GM19397 (cell line): ENCODE measurements around the gene DYRK1B.
"Not testable (repeated sequence)": the region's sequence is repeated elsewhere in the genome, so short reads cannot be mapped to it uniquely, and the experiment has no call there.

Experiments
- ATAC-seq: cut with Tn5 transposase; IDR thresholded peaks from one replicate; pipeline ENCODE4 v1.9.1; 2021; ENCODE audit warnings: mild to moderate bottlenecking, moderate library complexity; ENCODE audit not compliant: unreplicated experiment

The DYRK1B gene

GRCh38 chr19:39814111-39814510 lies 19.9 kb downstream of the DYRK1B start:
- ATAC-seq: not testable (repeated sequence)

- ATAC-seq: no peak
Observed at GRCh38 chr19:39813264-39813993, 20.5 kb downstream of the DYRK1B start.

GRCh38 chr19:39811064-39811463 lies 22.9 kb downstream of the DYRK1B start:
- ATAC-seq: no peak

DNA sequence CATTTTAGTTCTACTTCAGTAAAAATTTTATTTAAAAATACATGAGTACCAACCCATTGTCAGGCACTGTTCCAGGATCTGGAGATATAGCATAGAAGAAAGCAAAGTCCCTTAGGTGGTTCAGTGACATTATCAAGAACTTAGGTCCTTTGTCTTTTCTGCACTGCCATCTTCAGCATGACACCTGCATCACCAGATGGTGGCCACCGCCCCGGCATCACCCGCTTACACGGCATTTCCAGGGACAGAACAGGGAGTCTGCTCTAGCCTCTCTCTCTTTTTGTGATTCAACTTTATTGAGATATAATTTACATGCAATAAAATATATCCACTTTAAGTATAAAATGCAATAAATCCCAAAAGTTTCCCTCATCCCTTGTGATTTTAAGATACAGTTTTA lies 23.5 kb downstream of the DYRK1B start:
- no peak for ATAC-seq

GRCh38 chr19:39809368-39809767 lies 24.6 kb downstream of the DYRK1B start:
- no peak for ATAC-seq

GRCh38 chr19:39808688-39809087 lies 25.3 kb downstream of the DYRK1B start:
- not testable (repeated sequence) for ATAC-seq

GRCh38 chr19:39807846-39808364 lies 26.1 kb downstream of the DYRK1B start:
- ATAC-seq: no peak

DNA sequence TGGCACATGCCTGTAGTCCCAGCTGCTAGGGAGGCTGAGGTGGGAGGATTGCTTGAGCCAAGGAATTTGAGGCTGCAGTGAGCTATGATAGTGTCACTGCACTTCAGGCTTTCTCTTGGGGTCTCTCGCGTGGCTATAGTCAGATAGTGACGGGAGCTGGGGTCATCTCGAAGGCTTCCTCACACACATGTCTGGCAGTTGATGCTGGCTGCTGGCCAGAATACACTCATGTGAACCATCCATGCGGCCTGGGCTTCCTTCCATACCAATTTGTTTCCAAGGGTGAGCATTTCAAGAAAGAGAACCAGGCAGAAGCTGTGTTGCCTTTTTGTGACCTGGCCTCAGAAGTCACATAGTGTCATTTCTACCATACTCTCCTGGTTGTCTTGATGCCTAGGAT lies 28.9 kb downstream of the DYRK1B start:
- ATAC-seq: no peak

GRCh38 chr19:39802958-39803357 lies 31.0 kb downstream of the DYRK1B start:
- ATAC-seq: no peak

DNA sequence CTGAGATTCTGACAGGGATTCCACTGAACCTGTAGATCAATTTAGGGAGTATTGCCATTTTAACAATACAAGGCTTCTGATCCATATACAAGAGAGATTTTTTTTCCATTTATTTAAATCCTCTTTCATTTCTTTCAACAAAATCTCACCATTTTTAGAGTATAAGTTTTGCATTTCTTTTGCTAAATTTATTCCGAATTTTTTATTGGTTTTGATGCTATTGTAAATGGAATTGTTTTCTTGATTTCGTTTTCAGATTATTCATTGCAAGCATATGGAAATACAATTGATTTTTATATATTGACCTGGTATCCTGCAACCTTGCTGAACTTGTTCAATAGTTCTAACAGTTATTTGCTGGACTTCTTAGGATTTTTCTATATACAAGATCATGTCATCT lies 36.9 kb downstream of the DYRK1B start:
- no peak for ATAC-seq

DNA sequence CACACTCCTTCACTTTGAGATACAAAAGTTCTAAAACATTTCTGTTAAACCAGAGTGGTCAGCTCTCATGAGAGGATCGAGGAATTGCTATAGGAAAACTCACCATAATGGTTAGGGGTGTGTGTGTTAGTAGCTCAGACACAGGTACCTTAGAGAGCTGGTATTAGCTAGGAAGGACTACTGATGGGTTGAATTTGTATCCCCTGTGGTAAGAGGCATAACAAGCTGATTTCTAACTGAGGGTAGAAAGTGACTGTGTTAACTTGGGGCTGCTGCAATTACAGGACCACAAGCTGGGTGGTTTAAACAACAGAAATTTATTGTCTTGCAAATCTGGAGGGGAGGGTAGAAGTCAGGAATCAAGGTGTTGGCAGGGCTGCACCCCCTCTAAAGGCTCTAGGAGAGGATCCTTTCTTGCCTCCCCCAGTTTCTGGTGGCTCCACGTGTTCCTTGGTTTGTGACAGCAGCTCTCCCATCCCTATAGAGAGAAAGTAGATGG lies 37.9 kb downstream of the DYRK1B start:
- ATAC-seq: no peak

GRCh38 chr19:39795001-39795400 lies 39.0 kb downstream of the DYRK1B start:
- ATAC-seq: no peak

DNA sequence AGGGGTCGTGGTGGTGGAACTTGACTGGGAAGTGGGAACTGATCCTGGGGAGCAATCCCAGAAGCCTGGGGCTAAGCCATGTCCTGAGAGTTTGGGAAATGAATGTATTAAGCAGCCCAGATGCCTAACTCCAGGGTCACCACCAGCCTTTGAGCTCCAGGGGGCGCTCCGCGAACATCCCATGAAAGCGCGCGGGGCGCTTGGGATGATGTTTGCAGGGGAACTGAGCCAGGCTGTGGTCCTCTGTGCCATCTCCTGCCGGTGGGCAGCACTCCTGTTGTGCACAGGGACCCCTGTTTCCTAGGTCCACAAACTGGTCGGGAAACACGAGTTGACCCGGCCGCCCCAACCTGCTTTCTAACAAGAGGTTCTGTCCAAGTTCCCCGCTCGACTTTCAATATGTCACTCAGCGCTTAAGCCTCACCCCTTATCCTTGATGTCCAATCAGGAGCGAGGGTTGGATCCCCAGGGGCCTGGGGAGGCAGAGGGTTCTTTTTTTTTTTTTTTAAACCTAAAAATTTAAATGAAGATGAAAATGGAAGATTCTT lies 40.9 kb downstream of the DYRK1B start:
- ATAC-seq: no peak

- no peak for ATAC-seq
Observed at GRCh38 chr19:39788244-39788643, 45.7 kb downstream of the DYRK1B start.

DNA sequence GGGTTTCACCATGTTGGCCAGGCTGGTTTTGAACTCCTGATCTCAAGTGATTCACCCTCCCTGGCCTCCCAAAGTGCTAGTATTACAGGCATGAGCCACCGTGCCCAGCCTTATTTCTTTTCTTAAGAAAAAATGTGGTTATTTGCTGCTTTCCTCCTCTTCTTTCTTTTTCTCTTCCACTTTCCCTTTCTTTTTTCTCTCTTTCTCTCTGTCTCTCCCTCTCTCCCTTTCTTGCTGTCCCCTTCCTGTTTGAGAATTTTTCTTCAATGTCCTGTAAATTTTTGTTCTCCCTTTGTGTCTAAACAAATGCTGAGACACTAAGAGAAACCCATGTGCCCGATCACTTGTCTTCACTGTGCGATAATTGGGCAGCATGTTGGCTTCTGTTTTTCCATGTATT lies 53.1 kb downstream of the DYRK1B start:
- ATAC-seq: no peak

- no peak for ATAC-seq
Observed at GRCh38 chr19:39778763-39779162, 55.2 kb downstream of the DYRK1B start, which contains the start of gene LEUTX. TSS of gene LEUTX (plus strand) at chr19:39778854. CDS start at chr19:39778921, 67 bp downstream.
